Measurements from ENCODE around the gene EFHD2.
A peak's percentile ranks its signal among the peaks of the same experiment; 100 is the strongest.

The EFHD2 gene

GRCh38 chr1:15411593-15412137, 2.0 kb downstream of the EFHD2 start:
- TF ChIP-seq POLR2AphosphoS5 (IDR thresholded peaks at IDR 0.05; ENCODE audit: low read depth) (peak; percentile 94), SPI1 (IDR thresholded peaks at IDR 0.05; ENCODE audit: borderline replicate concordance, low read depth) (peak; percentile 28; the same call in 1 of the 2 replicates), REST (IDR thresholded peaks at IDR 0.05; ENCODE audit: insufficient replicate concordance, low read depth) (peak; percentile 23), GABPA (IDR thresholded peaks at IDR 0.05; ENCODE audit: low read depth) (peak; percentile 63), CTCF (IDR thresholded peaks at IDR 0.05; ENCODE audit: insufficient read depth, low read length) (no peak)
- Histone ChIP-seq H3K27ac (replicated peaks) (peak overlapping the region; percentile 88), H3K4me3 (replicated peaks; ENCODE audit: insufficient read depth, low read length) (peak overlapping the region; percentile 89), H3K27me3 (ENCODE audit: insufficient read depth, poor library complexity, severe bottlenecking) (peaks cover 2% of the 10 kb centered on the region)
- peak; percentile 72 to 97 for DNase-seq (ENCODE audit: low read depth in 1 of 2, low spot score in 1 of 2)

GRCh38 chr1:15412175-15412800, 2.6 kb downstream of the EFHD2 start:
- Histone ChIP-seq H3K27me3 (ENCODE audit: insufficient read depth, poor library complexity, severe bottlenecking) (peaks cover 2% of the 10 kb centered on the region), H3K4me3 (replicated peaks; ENCODE audit: insufficient read depth, low read length) (peak overlapping the region; percentile 89), H3K27ac (replicated peaks) (peak overlapping the region; percentile 88)
- DNase-seq (ENCODE audit: low read depth in 1 of 2, low spot score in 1 of 2) = no peak
- TF ChIP-seq CTCF (IDR thresholded peaks at IDR 0.05; ENCODE audit: insufficient read depth, low read length) (no peak), GABPA (IDR thresholded peaks at IDR 0.05; ENCODE audit: low read depth) (no peak), POLR2AphosphoS5 (IDR thresholded peaks at IDR 0.05; ENCODE audit: low read depth) (no peak), REST (IDR thresholded peaks at IDR 0.05; ENCODE audit: insufficient replicate concordance, low read depth) (no peak), SPI1 (IDR thresholded peaks at IDR 0.05; ENCODE audit: borderline replicate concordance, low read depth) (no peak)

DNA sequence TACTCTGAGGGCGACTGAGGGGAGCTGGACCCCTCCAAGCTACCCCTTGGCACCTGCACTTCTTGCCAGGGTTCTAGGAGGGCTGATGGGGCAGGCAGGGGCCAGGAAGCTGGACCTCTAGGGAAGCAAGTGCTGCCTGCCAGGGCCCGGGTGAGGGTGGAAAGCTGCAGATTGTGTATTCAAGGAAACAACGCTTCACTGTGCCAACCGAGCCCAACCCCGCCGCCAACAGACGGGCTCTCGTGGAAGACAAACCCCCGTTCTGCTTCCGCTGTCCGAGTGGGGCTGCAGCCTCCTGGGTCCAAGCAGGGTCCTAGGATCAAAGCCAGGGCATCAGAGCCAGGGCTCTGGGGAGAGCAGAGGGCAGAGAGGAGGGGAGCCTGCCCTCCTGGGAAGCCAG, 3.2 kb downstream of the EFHD2 start:
- peak overlapping the region; percentile 88 for H3K27ac ChIP-seq (replicated peaks)

More for the DNA sequence above, 3.2 kb downstream of the EFHD2 start:
- TF ChIP-seq REST (IDR thresholded peaks at IDR 0.05; ENCODE audit: insufficient replicate concordance, low read depth) = no peak
- no peak for TF ChIP-seq SPI1 (IDR thresholded peaks at IDR 0.05; ENCODE audit: borderline replicate concordance, low read depth)
- no peak for TF ChIP-seq POLR2AphosphoS5 (IDR thresholded peaks at IDR 0.05; ENCODE audit: low read depth)
- no peak for TF ChIP-seq CTCF (IDR thresholded peaks at IDR 0.05; ENCODE audit: insufficient read depth, low read length)
- TF ChIP-seq GABPA (IDR thresholded peaks at IDR 0.05; ENCODE audit: low read depth) = no peak
- no peak for DNase-seq (ENCODE audit: low read depth in 1 of 2, low spot score in 1 of 2)
- peaks cover 2% of the 10 kb centered on the region for H3K27me3 ChIP-seq (ENCODE audit: insufficient read depth, poor library complexity, severe bottlenecking)
- peak overlapping the region; percentile 89 for H3K4me3 ChIP-seq (replicated peaks; ENCODE audit: insufficient read depth, low read length)

Measured in HL-60 (cell line).